IMR-90 (cell line): ENCODE results near the gene HBEGF. TPM values are rescaled to one million over a fixed set of nuclear protein-coding genes. Genes with fewer than 3 reads are reported as not detected.

ENCODE experiments used
- ATAC-seq: fragments of 200-7000 bp; cut with Tn5 transposase; 2 replicates; pipeline ENCODE4 v1.9.1; 2020; ENCODE audit warnings: low read depth, mild to moderate bottlenecking, moderate library complexity
- BruUV-seq: library from RNA; stranded (reverse); fragments of 400-500 nt; replicated peaks from 2 replicates; lab custom pipeline; 2021; lab: Mats Ljungman, UMichigan
- CTCF ChIA-PET: fragments of 300-600 bp; formaldehyde crosslinking; extraction: SDS; loops from one replicate; lab custom pipeline; 2021; ENCODE audit warnings: antibody characterized with exemption; lab: Yijun Ruan, JAX
- POLR2A ChIA-PET: fragments of 300-600 bp; sonication (Branson Sonifier 250); formaldehyde crosslinking; loops from one replicate; lab custom pipeline; 2022; ENCODE audit warnings: antibody characterized with exemption; ENCODE audit not compliant: unreplicated experiment; lab: Charles Lee
- DNase-seq: peaks from one replicate; pipeline ENCODE4 v3.0.0; 2013
- H2AFZ ChIP-seq: replicated peaks from 2 replicates; pipeline ENCODE3; 2013; ENCODE audit warnings: low read length, mild to moderate bottlenecking; ENCODE audit not compliant: poor library complexity
- H2AK5ac ChIP-seq: 2 replicates; pipeline ENCODE4 v1.6.1; 2013; ENCODE audit warnings: low read depth, low read length, inconsistent platforms
- H2AK9ac ChIP-seq: replicated peaks from 2 replicates; pipeline ENCODE3; 2013; ENCODE audit warnings: mild to moderate bottlenecking, low read depth, low read length, moderate library complexity; ENCODE audit not compliant: poor library complexity
- H2BK120ac ChIP-seq: 2 replicates; pipeline ENCODE4 v1.6.1; 2013; ENCODE audit warnings: low read depth, low read length, inconsistent platforms
- H2BK15ac ChIP-seq: 3 replicates; pipeline ENCODE4 v1.6.1; 2013; ENCODE audit warnings: low read depth, low read length, inconsistent platforms
- H2BK20ac ChIP-seq: 2 replicates; pipeline ENCODE4 v1.6.1; 2013; ENCODE audit warnings: low read depth, mild to moderate bottlenecking, inconsistent platforms, low read length, moderate library complexity
- H2BK5ac ChIP-seq: 2 replicates; pipeline ENCODE4 v1.6.1; 2013; ENCODE audit warnings: mild to moderate bottlenecking, low read depth, low read length, inconsistent platforms; ENCODE audit not compliant: poor library complexity, severe bottlenecking
- H3K14ac ChIP-seq: replicated peaks from 2 replicates; pipeline ENCODE4 v1.6.1; 2013; ENCODE audit warnings: low read depth, low read length, inconsistent platforms
- H3K18ac ChIP-seq: 2 replicates; pipeline ENCODE4 v1.6.1; 2013; ENCODE audit warnings: low read depth, low read length, control low read depth
- H3K23ac ChIP-seq: 2 replicates; pipeline ENCODE4 v1.6.1; 2013; ENCODE audit warnings: low read depth, low read length, inconsistent platforms
- H3K27ac ChIP-seq: 2 replicates; pipeline ENCODE4 v1.5.1; 2013; ENCODE audit warnings: mild to moderate bottlenecking, control low read depth, low read length; ENCODE audit not compliant: insufficient read depth
- H3K27me3 ChIP-seq: 2 replicates; pipeline ENCODE4 v1.6.1; 2013; ENCODE audit warnings: low read length; ENCODE audit not compliant: control insufficient read depth, insufficient read depth
- H3K36me3 ChIP-seq: 2 replicates; pipeline ENCODE4 v1.6.1; 2013; ENCODE audit warnings: low read length, mixed read lengths; ENCODE audit not compliant: control insufficient read depth, insufficient read depth
- H3K4ac ChIP-seq: 2 replicates; pipeline ENCODE4 v1.6.1; 2013; ENCODE audit warnings: low read depth, low read length, inconsistent platforms
- H3K4me1 ChIP-seq: 2 replicates; pipeline ENCODE4 v1.6.1; 2013; ENCODE audit warnings: low read length, mixed read lengths; ENCODE audit not compliant: control insufficient read depth, insufficient read depth
- H3K4me2 ChIP-seq: 2 replicates; pipeline ENCODE4 v1.6.1; 2013; ENCODE audit warnings: low read depth, mild to moderate bottlenecking, control low read depth, low read length, moderate library complexity
- H3K4me3 ChIP-seq: 2 replicates; pipeline ENCODE4 v1.5.1; 2013; ENCODE audit warnings: low read depth, mild to moderate bottlenecking, control low read depth, low read length, moderate library complexity; ENCODE audit not compliant: insufficient read depth
- H3K56ac ChIP-seq: 2 replicates; pipeline ENCODE4 v1.6.1; 2013; ENCODE audit warnings: low read length, inconsistent platforms; ENCODE audit not compliant: insufficient read depth; ENCODE audit errors: extremely low read depth
- H3K79me1 ChIP-seq, 2 experiments: 2 replicates each; pipeline ENCODE4 v1.6.1; 2013; ENCODE audit warnings: low read length in 2 of 2, inconsistent platforms in 1 of 2, low read depth in 1 of 2
- H3K9ac ChIP-seq: 2 replicates; pipeline ENCODE4 v1.6.1; 2013; ENCODE audit warnings: low read depth, low read length, control low read depth
- H3K9me1 ChIP-seq: 2 replicates; pipeline ENCODE4 v1.6.1; 2013; ENCODE audit warnings: low read length, inconsistent platforms; ENCODE audit not compliant: insufficient read depth
- H3K9me3 ChIP-seq: 2 replicates; pipeline ENCODE4 v1.6.1; 2013; ENCODE audit warnings: low read length; ENCODE audit not compliant: control insufficient read depth, insufficient read depth
- H4K20me1 ChIP-seq: 2 replicates; pipeline ENCODE4 v1.6.1; 2013; ENCODE audit warnings: low read length, inconsistent platforms; ENCODE audit not compliant: insufficient read depth
- H4K5ac ChIP-seq: 2 replicates; pipeline ENCODE4 v1.6.1; 2013; ENCODE audit warnings: mild to moderate bottlenecking, low read depth, low read length, control low read depth
- H4K8ac ChIP-seq, 2 experiments: 2 replicates each; pipeline ENCODE4 v1.6.1; 2013; ENCODE audit warnings: low read depth in 2 of 2, low read length in 2 of 2, control low read depth in 1 of 2, inconsistent platforms in 1 of 2
- H4K91ac ChIP-seq: 2 replicates; pipeline ENCODE4 v1.6.1; 2013; ENCODE audit warnings: low read depth, low read length, inconsistent platforms; ENCODE audit not compliant: insufficient read depth
- BHLHE40 ChIP-seq: fragments of 150-350 bp; IDR thresholded peaks from 2 replicates; pipeline ENCODE4 v1.6.1; 2016; ENCODE audit warnings: mild to moderate bottlenecking, low read depth, low read length
- CEBPB ChIP-seq: IDR thresholded peaks from 2 replicates; pipeline ENCODE4 v1.6.1; 2012; ENCODE audit warnings: low read depth, low read length, improper control_type of control experiment
- RAD21 ChIP-seq: IDR thresholded peaks from 2 replicates; pipeline ENCODE4 v1.6.1; 2012; ENCODE audit warnings: low read length, improper control_type of control experiment
- RCOR1 ChIP-seq: IDR thresholded peaks from 2 replicates; pipeline ENCODE4 v1.6.1; 2012; ENCODE audit warnings: mild to moderate bottlenecking, low read length, improper control_type of control experiment; ENCODE audit not compliant: insufficient replicate concordance
- WGBS, 2 experiments: methylation state at CpG; one replicate each; pipeline versions ENCODE4 v1.1.5 to v1.1.7; 2013; ENCODE audit warnings: missing lambda C conversion rate in 2 of 2; ENCODE audit not compliant: insufficient read length in 1 of 2; ENCODE audit errors: extremely low coverage in 2 of 2; 5-methylcytosine and 5-hydroxymethylcytosine counted together
- dilution Hi-C: fragments of 300-500 bp; cut with HindIII; formaldehyde crosslinking; loops from one replicate; pipeline ENCODE4 v1.14.3; 2018; ENCODE audit warnings: low sequenced_read_pairs; ENCODE audit not compliant: unreplicated experiment
- in situ Hi-C: fragments of 300-500 bp; cut with MboI; formaldehyde crosslinking; loops from 3 replicates; pipeline ENCODE4 v1.14.3; 2019; ENCODE audit warnings: low sequenced_read_pairs, inconsistent platforms, mixed read lengths
- intact Hi-C: fragments of 100-400 bp; cut with micrococcal nuclease; formaldehyde crosslinking; loops from 2 replicates; pipeline ENCODE4 v1.10.0; 2022
- polyA plus RNA-seq, 3 experiments: library from polyadenylated mRNA; depleted of rRNA; stranded (reverse); fragments of >200 nt; gene quantifications; 2 replicates each; pipeline ENCODE4 v1.2.3, GENCODE V29; 2012; ENCODE audit warnings: low replicate concordance in 1 of 3
- total RNA-seq: library from RNA; depleted of rRNA; stranded (reverse); fragments of >200 nt; gene quantifications from 2 replicates; pipeline ENCODE4 v1.2.3, GENCODE V29; 2012

The HBEGF gene
- total and polyA plus RNA-seq, 2 of the 4 experiments (the other 2 are of a cell fraction): 18.8 to 36.1 TPM

GRCh38 chr5:140317859-140318258, 28.5 kb downstream of the HBEGF start:
- Histone ChIP-seq H3K36me3 (no peaks in the 10 kb centered on the region), H3K4me3 (no peak overlapping the region), H3K56ac (0 out of 2 replicates have a peak overlapping the region, but pooled peaks have one; percentile 10), H2BK5ac (peak overlapping the region; percentile 7), H4K5ac (no peak overlapping the region), H2AFZ (peak overlapping the region; percentile 72), H2BK20ac (peak overlapping the region; percentile 61; the same call in 1 of the 2 replicates), H3K79me1 (no peaks in the 10 kb centered on the region), H3K9me1 (peaks cover 10% of the 10 kb centered on the region), H4K8ac (peak overlapping the region in 1 of 2 experiments; percentile 74; a peak in 3 of 4 replicates), H2BK120ac (peak overlapping the region; percentile 71), H4K91ac (no peak overlapping the region), H2BK15ac (peak overlapping the region; percentile 75; the same call in 2 of the 3 replicates), H2AK9ac (no peak overlapping the region), H3K4ac (peak overlapping the region; percentile 71; the same call in 1 of the 2 replicates), H3K4me2 (no peak overlapping the region), H3K9me3 (no peaks in the 10 kb centered on the region), H3K14ac (peak overlapping the region; percentile 44; the same call in 1 of the 2 replicates), H4K20me1 (no peaks in the 10 kb centered on the region), H3K23ac (0 out of 2 replicates have a peak overlapping the region, but pooled peaks have one; percentile 10), H3K4me1 (peaks cover 10% of the 10 kb centered on the region), H3K9ac (no peak overlapping the region), H3K18ac (peak overlapping the region; percentile 1; the same call in 1 of the 2 replicates), H3K27ac (no peak overlapping the region), H2AK5ac (peak overlapping the region; percentile 66; the same call in 1 of the 2 replicates), H3K27me3 (no peaks in the 10 kb centered on the region)
- WGBS, 2 experiments: 48% methylated on average over 4 of the region's 5 CpGs; no CpG with 5 or more reads in 1 of the 2 experiments
- TF ChIP-seq RAD21 (no peak), BHLHE40 (no peak), CEBPB (0 out of 2 replicates have a peak, but pooled peaks have one; percentile 6), RCOR1 (peak; percentile 23)
- in situ Hi-C loops (no loop called here), intact Hi-C loops (no loop called here), dilution Hi-C loops (no loop called here)
- DNase-seq (peak; percentile 75), ATAC-seq (peak; percentile 22)
- POLR2A ChIA-PET: interaction anchor here (0.5 kb wide), 1 partner anchor 13 kb away, joined by 16 read pairs; no protein-coding TSS in a partner anchor
- CTCF ChIA-PET: no interaction called here
- BruUV-seq: no TSS peak
